ENCODE results near the gene ALX4.

Gene ALX4

GRCh38 chr11:44314733-44315132 is 4.8 kb upstream of the ALX4 start:
- no peak for DNase-seq

- no peak for DNase-seq
Measured at GRCh38 chr11:44313761-44314489, 4.0 kb upstream of the ALX4 start.

DNA sequence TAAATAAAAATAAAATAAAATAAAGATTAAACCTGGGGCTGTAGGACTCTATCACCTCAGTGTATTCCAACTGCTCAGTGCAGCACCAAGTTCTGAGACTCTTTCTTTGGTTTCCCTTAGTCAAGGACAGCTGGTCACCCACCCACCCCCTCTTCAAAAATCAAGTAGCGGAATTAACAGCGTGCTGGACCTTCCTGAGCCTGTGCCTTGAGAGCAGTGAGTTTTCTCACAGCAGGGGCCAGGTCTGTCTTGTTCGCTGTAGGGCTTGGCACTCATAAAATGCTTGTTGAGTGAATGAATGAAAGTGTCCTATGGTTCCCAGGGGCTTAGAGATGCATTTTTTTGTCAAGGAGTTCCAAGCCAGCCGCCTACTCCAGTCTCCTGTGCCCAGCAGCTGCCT is 2.9 kb upstream of the ALX4 start:
- no peak for DNase-seq

GRCh38 chr11:44311339-44312261 is 1.7 kb upstream of the ALX4 start:
- DNase-seq: no peak

- DNase-seq: no peak
Measured at GRCh38 chr11:44310463-44311272, 729 bp upstream of the ALX4 start.

- DNase-seq: no peak
Measured at GRCh38 chr11:44310206-44310462, 195 bp upstream of the ALX4 start.

DNA sequence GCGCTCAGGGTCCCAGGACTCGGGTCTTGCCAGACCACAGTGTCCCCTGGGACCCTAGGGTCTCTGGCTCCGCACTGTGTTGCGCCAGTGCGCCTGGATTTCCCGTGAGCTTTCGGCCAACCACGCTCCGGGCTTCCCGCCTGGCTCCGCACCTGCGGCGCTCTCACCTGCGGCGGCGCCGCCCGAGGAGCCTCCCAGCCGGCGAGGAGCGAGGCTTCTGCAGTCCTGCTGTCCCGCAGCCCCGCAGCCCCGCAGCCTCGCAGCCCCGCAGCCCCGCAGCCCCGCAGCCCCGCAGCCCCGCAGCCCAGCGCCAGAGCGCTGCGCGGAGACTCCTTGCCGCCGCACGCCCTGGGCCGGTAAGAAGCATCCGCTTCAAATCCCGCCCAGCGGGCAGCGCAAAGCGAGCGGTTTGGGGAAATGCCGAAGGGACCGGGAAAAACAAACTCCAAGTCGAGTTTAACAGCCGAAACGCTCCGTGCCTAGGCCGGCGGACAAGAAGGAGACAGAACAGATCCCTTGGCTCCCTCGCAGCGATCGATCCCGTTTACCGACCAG is 939 bp downstream of the ALX4 start:
- no peak for DNase-seq

DNA sequence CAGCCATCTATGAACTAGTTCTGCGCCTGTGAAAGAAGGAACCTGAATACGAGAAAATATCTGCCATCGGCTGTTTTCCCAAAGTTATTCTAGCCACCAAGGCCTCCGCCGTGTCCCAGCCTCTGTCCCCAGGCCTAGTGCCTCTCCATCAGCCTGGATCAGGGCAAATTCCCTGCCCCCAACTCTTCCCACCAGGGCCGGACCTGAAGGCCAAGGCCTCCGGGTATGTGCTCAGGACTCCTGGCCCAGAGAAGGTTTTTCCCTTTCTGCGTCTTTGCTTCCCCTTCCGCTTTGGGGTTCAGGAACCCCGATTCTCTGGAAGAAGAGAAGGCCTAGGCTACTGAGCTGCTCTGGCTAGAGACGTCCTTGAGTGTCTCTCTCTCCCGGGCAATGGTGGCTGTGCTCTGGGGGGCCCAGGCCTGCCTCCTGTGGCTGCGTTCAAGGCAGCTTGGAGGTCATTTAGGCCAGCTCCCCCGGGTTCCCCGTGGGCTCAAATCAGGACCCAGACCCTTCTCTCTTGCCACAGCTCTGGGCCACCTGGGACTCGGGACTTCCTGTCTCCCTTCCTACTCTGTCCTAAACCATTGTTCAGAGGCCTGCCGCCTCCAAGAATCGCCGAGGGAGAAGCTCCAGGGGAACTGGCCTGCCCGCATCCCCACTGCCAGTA is 1.6 kb downstream of the ALX4 start:
- DNase-seq: no peak

DNA sequence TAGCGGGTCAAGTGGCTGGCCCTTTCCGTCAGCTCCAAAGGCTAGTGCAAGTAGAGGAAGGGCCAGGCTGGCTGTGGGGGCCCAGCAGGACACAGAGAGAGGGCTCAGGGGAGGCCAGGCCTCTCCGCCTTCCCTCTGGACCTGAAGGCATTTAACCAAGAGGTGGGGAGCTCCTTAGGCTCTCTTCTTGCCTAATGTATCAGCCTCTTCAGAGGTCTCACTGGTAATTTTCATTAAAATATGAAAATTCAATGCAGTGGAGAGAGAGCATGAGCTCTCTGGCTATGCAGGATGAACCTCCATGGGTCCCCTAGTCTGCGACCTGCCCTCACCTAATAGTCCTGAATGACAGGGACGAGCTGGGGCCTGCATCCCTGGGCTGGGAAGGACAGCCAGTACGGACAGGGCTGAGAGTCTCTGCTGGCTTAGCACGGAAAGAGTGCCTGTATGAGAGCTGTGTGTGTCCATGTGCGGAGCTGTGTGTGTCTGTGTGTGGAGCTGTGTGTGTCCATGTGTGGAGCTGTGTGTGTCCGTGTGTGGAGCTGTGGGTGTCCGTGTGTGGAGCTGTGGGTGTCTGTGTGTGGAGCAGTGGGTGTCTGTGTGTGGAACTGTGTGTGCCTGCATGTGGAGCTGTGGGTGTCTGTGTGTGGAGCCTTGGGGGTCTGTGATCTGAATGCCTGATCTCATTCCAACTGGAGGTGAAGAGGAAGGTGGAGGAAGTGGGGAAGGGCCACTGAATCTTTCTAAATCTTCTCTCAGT is 2.4 kb downstream of the ALX4 start:
- DNase-seq: no peak

GRCh38 chr11:44306918-44307244 is 3.1 kb downstream of the ALX4 start:
- DNase-seq: no peak

GRCh38 chr11:44306052-44306917 is 3.7 kb downstream of the ALX4 start:
- no peak for DNase-seq

- no peak for DNase-seq
Measured at GRCh38 chr11:44305470-44306051, 4.4 kb downstream of the ALX4 start.

GRCh38 chr11:44305026-44305469 is 4.9 kb downstream of the ALX4 start:
- DNase-seq: no peak

GRCh38 chr11:44304091-44305025 is 5.6 kb downstream of the ALX4 start:
- no peak for DNase-seq

DNA sequence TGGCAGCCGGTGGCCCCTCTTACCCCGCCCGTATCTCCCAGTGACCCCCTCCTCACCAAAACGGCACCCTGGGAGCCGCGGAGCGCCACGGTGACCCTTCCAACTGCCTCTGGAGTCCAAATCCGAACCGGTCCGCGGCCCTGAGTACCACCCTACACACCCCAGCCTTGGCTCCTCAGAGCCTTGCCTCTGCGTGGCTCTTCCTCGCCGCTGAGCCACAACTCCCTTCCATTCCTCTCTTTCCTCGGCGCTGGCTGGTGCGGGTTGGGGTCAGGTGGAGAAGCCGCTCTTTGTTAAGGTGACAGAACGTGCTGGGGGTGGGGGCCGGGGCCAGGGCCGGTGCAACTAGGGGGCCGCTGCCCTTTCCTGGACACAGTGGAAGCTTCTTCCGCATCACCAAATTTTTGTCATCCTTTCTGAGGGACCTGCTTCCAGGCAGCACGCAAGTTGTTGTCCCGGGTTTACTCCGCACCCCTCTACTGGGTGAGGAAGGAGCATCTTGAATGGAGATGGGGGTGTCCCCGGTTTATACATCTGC is 6.5 kb downstream of the ALX4 start:
- no peak for DNase-seq

DNA sequence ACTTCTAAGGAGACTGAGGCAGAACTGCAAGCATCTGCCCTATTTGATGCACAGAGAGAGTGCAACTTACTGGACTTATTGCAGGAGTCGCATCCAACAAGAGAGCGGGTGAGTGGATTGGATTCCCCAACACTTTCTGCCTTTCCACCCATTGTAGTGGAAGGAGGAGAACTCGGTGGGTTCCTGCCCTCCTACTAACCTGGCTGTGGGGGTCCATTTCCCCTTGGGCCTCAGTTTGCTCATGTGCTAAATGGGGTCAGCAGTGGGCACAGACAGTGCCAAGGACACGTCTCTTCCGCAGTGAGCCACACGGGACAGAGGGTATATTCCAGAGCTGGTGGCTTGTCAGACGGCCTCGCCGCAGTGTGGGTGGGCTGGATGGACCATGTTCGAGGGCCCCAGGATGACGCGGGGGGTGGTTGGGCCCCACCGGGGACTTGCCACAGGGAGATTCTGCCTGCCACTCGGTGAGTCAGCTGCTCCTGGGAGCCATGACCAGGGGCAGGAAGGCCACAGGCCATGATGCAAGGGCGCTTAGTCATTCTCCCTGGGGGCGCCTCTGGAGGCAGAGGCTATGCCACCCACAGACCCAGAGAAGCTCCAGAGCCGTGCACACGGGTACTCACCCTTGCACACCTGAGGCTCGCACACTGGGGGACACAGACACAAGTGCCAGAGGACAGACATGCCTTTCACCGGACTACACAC is 8.2 kb downstream of the ALX4 start:
- no peak for DNase-seq

GRCh38 chr11:44300844-44301563 is 8.9 kb downstream of the ALX4 start:
- DNase-seq: no peak

DNA sequence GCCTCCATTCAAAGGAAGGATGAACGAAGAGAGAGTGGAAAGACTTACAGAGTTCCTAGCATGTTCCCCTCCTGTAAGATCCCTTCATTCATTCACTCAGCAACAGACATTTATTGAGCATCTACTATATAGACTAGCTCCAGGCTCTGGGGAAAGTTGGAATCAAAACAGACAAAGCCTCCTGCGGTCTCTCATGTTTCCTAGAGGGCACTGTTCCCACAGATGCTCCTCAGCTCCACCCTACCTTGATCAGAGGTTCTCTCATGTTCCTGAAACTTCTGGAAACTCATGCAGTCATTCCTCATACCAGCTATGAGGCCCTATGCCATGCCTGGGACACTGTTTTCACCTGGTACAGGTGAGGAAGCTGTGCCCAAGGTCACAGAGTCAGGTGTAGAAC is 11.1 kb downstream of the ALX4 start:
- DNase-seq: no peak
